H1 (cell line): ENCODE measurements around the gene SLC35F5. TPM values are rescaled to one million over a fixed set of nuclear protein-coding genes. Genes with fewer than 3 reads are reported as not detected.

ENCODE experiments used
- CBX5 ChIP-seq: fragments of 300-800, 300-1000 bp; sonication (generic); IDR thresholded peaks from 2 replicates; pipeline ENCODE4 v1.7.1; 2016; ENCODE audit warnings: antibody characterized with exemption, low read length, low read depth
- CEBPB ChIP-seq: IDR thresholded peaks from 2 replicates; pipeline ENCODE4 v1.6.1; 2012; ENCODE audit warnings: low read depth, low read length
- CHD7 ChIP-seq: fragments of 300-600 bp; sonication (generic); IDR thresholded peaks from 2 replicates; pipeline ENCODE4 v1.7.1; 2012; ENCODE audit warnings: low read length, moderate library complexity, mild to moderate bottlenecking, inconsistent platforms; ENCODE audit not compliant: insufficient replicate concordance
- CTBP2 ChIP-seq: IDR thresholded peaks from 2 replicates; pipeline ENCODE4 v1.7.0; 2011; ENCODE audit warnings: borderline replicate concordance, mild to moderate bottlenecking, moderate library complexity, mixed read lengths, low read length; ENCODE audit not compliant: insufficient read depth, insufficient read length
- HDAC2 ChIP-seq, 2 experiments: fragments of 300-600 bp in 1 of 2; sonication (generic) in 1 of 2; IDR thresholded peaks; 2 replicates each; pipeline ENCODE4 v1.6.1; 2011 to 2012; ENCODE audit warnings: low read depth in 2 of 2, low read length in 2 of 2, mild to moderate bottlenecking in 2 of 2, moderate library complexity in 2 of 2, borderline replicate concordance in 1 of 2, inconsistent platforms in 1 of 2
- HDAC6 ChIP-seq: IDR thresholded peaks from one replicate; pipeline ENCODE4 v1.7.1; 2012; ENCODE audit warnings: low read depth, mild to moderate bottlenecking, inconsistent platforms, low read length, moderate library complexity
- KDM5A ChIP-seq: fragments of 200-600 bp; IDR thresholded peaks from 2 replicates; pipeline ENCODE4 v1.7.1; 2012; ENCODE audit warnings: mild to moderate bottlenecking, low read length, inconsistent platforms, mixed read lengths
- PHF8 ChIP-seq: fragments of 200-600 bp; sonication (generic); conservative IDR thresholded peaks from 2 replicates; pipeline ENCODE4 v1.7.1; 2012; ENCODE audit warnings: low read depth, mild to moderate bottlenecking, inconsistent platforms, low read length, moderate library complexity
- RNF2 ChIP-seq: fragments of 200-900, 300-1000 bp; sonication (generic); IDR thresholded peaks from 2 replicates; pipeline ENCODE4 v1.7.1; 2016; ENCODE audit warnings: borderline replicate concordance, low read depth, mild to moderate bottlenecking, antibody characterized with exemption, low read length; ENCODE audit not compliant: poor library complexity, severe bottlenecking; ENCODE audit errors: missing control alignments
- SIX5 ChIP-seq: IDR thresholded peaks from 2 replicates; pipeline ENCODE4 v1.6.1; 2011; ENCODE audit warnings: mild to moderate bottlenecking, low read depth, low read length
- YY1 ChIP-seq: IDR thresholded peaks from 2 replicates; pipeline ENCODE4 v1.6.1; 2011; ENCODE audit warnings: low read depth, mild to moderate bottlenecking, low read length
- polyA plus RNA-seq, 7 experiments: library from polyadenylated mRNA; depleted of rRNA in 3 of 7; stranded (reverse) in 5 of 7; unstranded in 2 of 7; fragments of >200 nt in 5 of 7; fragments of 200-250 nt in 2 of 7; gene quantifications; 1 replicate in 5 of 7; 2 replicates in 1 of 7; 4 replicates in 1 of 7; pipeline versions ENCODE4 v1.2.1 to v1.2.3, GENCODE V29; 2011 to 2013; ENCODE audit warnings: missing spikeins in 2 of 7, mixed read lengths in 2 of 7
- total RNA-seq: library from RNA; stranded (reverse); fragmentation: NEBNext Ultra II Directional; extraction: Animal tissue kit (Norgen Biotek cat#: 25700); gene quantifications from 2 replicates; pipeline ENCODE4 v1.2.1, GENCODE V29; 2021

SLC35F5 gene
- total and polyA plus RNA-seq, 2 of the 8 experiments (the other 6 are each of a cell fraction or from before 2014, with no cell fraction given): 11.8 to 22.2 TPM

- TF ChIP-seq CHD7 (no peak), PHF8 (no peak), HDAC2 (IDR thresholded peaks at IDR 0.05; ENCODE audit: borderline replicate concordance in 1 of 2, low read depth in 2 of 2, low read length in 2 of 2) (no peak), CTBP2 (no peak), SIX5 (no peak), CEBPB (no peak), HDAC6 (no peak), RNF2 (no peak), CBX5 (no peak), YY1 (no peak), KDM5A (no peak)
Measured at GRCh38 chr2:113723411-113723810, 33.0 kb downstream of the SLC35F5 start (continued).
